Endothelial cell (in vitro differentiated cells): ENCODE measurements around the gene CNKSR3. TPM values are rescaled to one million over a fixed set of nuclear protein-coding genes. Genes with fewer than 3 reads are reported as not detected.

Experiments
- DNase-seq: peaks from one replicate; pipeline ENCODE4 v3.0.0; 2021; ENCODE audit warnings: low spot score
- H3K27ac Mint-ChIP-seq: one replicate; pipeline ENCODE4 v1.8.0; 2021; ENCODE audit warnings: mixed read lengths, inconsistent platforms; ENCODE audit not compliant: unreplicated experiment
- H3K27me3 Mint-ChIP-seq: one replicate; pipeline ENCODE4 v1.8.0; 2021; ENCODE audit warnings: mild to moderate bottlenecking, moderate library complexity, mixed read lengths, inconsistent platforms; ENCODE audit not compliant: unreplicated experiment
- H3K36me3 Mint-ChIP-seq: one replicate; pipeline ENCODE4 v1.8.0; 2021; ENCODE audit warnings: mild to moderate bottlenecking, low read depth, mixed read lengths, inconsistent platforms; ENCODE audit not compliant: unreplicated experiment
- H3K4me1 Mint-ChIP-seq: one replicate; pipeline ENCODE4 v1.8.0; 2021; ENCODE audit warnings: mild to moderate bottlenecking, mixed read lengths, inconsistent platforms; ENCODE audit not compliant: unreplicated experiment
- H3K4me3 Mint-ChIP-seq: one replicate; pipeline ENCODE4 v1.8.0; 2021; ENCODE audit warnings: mild to moderate bottlenecking, mixed read lengths, inconsistent platforms; ENCODE audit not compliant: unreplicated experiment
- H3K9me3 Mint-ChIP-seq: one replicate; pipeline ENCODE4 v1.8.0; 2021; ENCODE audit warnings: mixed read lengths, inconsistent platforms; ENCODE audit not compliant: unreplicated experiment
- CTCF ChIP-seq: fragments of 200-600 bp; sonication (generic); IDR thresholded peaks from one replicate; pipeline ENCODE4 v1.5.0; 2021; ENCODE audit warnings: antibody characterized with exemption; ENCODE audit not compliant: unreplicated experiment
- total RNA-seq: library from RNA; stranded (reverse); fragmentation: NEBNext Ultra II Directional; extraction: Animal tissue kit (Norgen Biotek cat#: 25700); gene quantifications from one replicate; pipeline ENCODE4 v1.2.1, GENCODE V29; 2021; ENCODE audit not compliant: unreplicated experiment

Gene CNKSR3
- total RNA-seq, 1 donor from 2014 or later: 9.7 TPM

GRCh38 chr6:154450498-154450897 is 60.0 kb downstream of the CNKSR3 start:
- peaks cover 2% of the 10 kb centered on the region for H3K27me3 Mint-ChIP-seq
- H3K4me1 Mint-ChIP-seq: peaks cover 15% of the 10 kb centered on the region
- H3K27ac Mint-ChIP-seq: no peak overlapping the region
- TF ChIP-seq CTCF: no peak
- H3K4me3 Mint-ChIP-seq: no peak overlapping the region
- no peaks in the 10 kb centered on the region for H3K9me3 Mint-ChIP-seq
- no peak for DNase-seq
- peaks cover 4% of the 10 kb centered on the region for H3K36me3 Mint-ChIP-seq

- Mint-ChIP-seq H3K27me3 (peaks cover 2% of the 10 kb centered on the region), H3K9me3 (no peaks in the 10 kb centered on the region), H3K27ac (no peak overlapping the region), H3K4me3 (no peak overlapping the region), H3K4me1 (peaks cover 15% of the 10 kb centered on the region), H3K36me3 (peaks cover 4% of the 10 kb centered on the region)
- no peak for TF ChIP-seq CTCF
- DNase-seq: no peak
These were observed 61.9 kb downstream of the CNKSR3 start for GRCh38 chr6:154448448-154449096.

- Mint-ChIP-seq H3K36me3 (peaks cover 4% of the 10 kb centered on the region), H3K9me3 (no peaks in the 10 kb centered on the region), H3K27ac (no peak overlapping the region), H3K27me3 (peaks cover 2% of the 10 kb centered on the region), H3K4me1 (peaks cover 15% of the 10 kb centered on the region), H3K4me3 (no peak overlapping the region)
- no peak for DNase-seq
- no peak for TF ChIP-seq CTCF
These were observed 62.5 kb downstream of the CNKSR3 start for GRCh38 chr6:154447954-154448353.

- peaks cover 4% of the 10 kb centered on the region for H3K27me3 Mint-ChIP-seq
- H3K4me3 Mint-ChIP-seq: no peak overlapping the region
- H3K27ac Mint-ChIP-seq: no peak overlapping the region
- H3K36me3 Mint-ChIP-seq: peaks cover 4% of the 10 kb centered on the region
- no peak for DNase-seq
- H3K4me1 Mint-ChIP-seq: peaks cover 15% of the 10 kb centered on the region
- no peaks in the 10 kb centered on the region for H3K9me3 Mint-ChIP-seq
- no peak for TF ChIP-seq CTCF
These were observed 63.5 kb downstream of the CNKSR3 start for GRCh38 chr6:154446984-154447383.

- no peak overlapping the region for H3K27ac Mint-ChIP-seq
- DNase-seq: no peak
- no peak for TF ChIP-seq CTCF
- peaks cover 2% of the 10 kb centered on the region for H3K27me3 Mint-ChIP-seq
- H3K36me3 Mint-ChIP-seq: peaks cover 4% of the 10 kb centered on the region
- peaks cover 15% of the 10 kb centered on the region for H3K4me1 Mint-ChIP-seq
- no peaks in the 10 kb centered on the region for H3K9me3 Mint-ChIP-seq
- H3K4me3 Mint-ChIP-seq: no peak overlapping the region
These were observed 65.1 kb downstream of the CNKSR3 start for GRCh38 chr6:154445417-154445816.
